ENCODE results near the gene TARS3. TPM values are rescaled to one million over a fixed set of nuclear protein-coding genes. Genes with fewer than 3 reads are reported as not detected.

The TARS3 gene
- total RNA-seq, 4 donors from 2014 or later, result 17.3 to 31.3 (median 27.7) TPM

DNA sequence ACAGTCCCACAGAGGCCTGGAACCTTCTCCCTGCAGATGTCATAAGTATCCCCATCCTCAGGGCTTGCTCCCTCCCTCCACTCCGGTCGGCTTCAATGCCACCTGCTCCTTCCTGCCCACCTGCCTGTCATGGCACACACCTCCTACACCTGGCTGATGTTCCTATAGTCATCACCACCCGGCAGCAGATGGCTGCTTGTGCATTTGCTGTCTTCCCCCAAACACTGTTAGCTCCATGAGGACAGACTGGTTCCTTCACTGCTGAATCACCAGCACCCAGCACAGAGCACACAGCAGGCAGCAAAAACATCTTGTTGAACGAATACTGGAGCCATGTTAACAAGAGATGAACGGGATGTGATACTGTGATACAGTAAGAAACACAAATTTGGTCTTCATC, 14.8 kb downstream of the TARS3 start:
- TF ChIP-seq, protein P1, sequence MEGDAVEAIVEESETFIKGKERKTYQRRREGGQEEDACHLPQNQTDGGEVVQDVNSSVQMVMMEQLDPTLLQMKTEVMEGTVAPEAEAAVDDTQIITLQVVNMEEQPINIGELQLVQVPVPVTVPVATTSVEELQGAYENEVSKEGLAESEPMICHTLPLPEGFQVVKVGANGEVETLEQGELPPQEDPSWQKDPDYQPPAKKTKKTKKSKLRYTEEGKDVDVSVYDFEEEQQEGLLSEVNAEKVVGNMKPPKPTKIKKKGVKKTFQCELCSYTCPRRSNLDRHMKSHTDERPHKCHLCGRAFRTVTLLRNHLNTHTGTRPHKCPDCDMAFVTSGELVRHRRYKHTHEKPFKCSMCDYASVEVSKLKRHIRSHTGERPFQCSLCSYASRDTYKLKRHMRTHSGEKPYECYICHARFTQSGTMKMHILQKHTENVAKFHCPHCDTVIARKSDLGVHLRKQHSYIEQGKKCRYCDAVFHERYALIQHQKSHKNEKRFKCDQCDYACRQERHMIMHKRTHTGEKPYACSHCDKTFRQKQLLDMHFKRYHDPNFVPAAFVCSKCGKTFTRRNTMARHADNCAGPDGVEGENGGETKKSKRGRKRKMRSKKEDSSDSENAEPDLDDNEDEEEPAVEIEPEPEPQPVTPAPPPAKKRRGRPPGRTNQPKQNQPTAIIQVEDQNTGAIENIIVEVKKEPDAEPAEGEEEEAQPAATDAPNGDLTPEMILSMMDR (IDR thresholded peaks at IDR 0.05; ENCODE audit: low read depth), result no peak

DNA sequence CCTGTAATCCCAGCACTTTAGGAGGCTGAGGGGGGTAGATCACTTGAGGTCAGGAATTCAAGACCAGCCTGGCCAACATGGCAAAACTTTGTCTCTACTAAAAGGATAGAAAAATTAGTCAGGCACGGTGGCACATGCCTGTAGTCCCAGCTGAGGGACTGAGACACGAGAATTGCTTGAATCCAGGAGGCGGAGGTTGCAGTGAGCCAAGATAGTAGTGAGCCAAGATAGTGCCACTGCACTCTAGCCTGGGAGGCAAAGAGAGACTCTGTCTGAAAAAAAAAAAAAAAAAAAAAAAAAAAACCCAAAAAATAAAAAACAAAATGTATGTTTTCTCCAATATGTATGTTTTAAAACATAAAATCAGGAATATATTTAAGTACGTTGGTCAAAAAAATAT, 16.3 kb downstream of the TARS3 start:
- TF ChIP-seq, protein P1 (IDR thresholded peaks at IDR 0.05; ENCODE audit: low read depth), result no peak

DNA sequence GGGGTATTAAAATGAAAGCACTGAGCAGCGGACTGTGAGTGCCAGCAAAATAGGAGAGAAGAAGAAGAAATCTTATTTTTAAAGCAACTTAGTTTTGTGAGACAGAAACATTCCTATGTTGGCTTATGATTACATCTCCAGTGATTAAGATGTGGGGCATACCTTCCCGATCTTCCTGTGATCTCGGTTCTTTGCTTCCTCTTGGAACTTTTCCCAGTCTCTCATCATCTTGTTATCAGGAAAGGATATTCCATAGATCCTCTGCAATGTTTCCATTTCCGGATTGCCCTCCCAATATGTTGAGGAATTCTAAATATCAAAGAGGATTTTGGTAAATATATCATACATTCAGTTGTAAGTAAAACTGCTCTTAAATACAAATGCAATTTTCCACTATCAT, 22.2 kb downstream of the TARS3 start:
- TF ChIP-seq, protein P1 (IDR thresholded peaks at IDR 0.05; ENCODE audit: low read depth), result no peak

DNA sequence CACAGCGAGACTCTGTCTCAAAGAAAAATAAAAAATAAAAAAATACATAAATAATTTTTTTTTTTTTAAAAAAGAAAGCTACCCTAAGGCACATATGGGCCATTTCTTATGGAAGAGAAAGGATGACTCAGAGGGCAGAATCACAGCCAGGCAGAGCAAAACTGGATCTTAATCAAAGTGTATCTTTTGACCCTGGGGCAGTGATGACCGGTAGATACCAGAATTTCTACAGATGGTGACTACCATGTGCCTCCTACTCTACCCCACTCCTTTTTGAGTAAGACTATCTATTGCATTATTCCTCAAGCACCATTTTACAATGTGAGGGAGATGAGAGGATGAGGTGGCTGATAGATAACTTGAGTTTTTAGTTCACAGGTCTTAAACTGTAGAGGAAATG, 26.0 kb downstream of the TARS3 start:
- TF ChIP-seq, protein P1 (IDR thresholded peaks at IDR 0.05; ENCODE audit: low read depth), result no peak

DNA sequence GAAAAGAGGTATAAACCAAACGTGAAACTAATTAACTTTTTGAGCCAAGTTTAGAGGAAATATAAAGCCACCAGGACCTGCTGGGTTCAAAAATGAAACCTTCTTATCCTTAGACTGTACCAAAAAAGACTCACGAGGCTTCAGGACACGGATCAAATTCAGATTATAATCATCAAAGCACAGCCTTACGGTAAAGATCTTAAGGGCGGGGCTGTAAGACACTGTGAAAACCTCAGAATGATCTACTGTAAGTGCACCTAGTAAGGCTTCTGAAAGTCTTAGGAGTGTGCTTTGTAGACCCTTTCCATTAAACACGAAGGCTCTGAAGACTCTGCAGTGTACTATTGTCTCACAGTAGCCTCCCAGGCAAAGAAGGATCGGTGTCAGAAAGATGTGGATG, 26.8 kb downstream of the TARS3 start:
- TF ChIP-seq, protein P1 (IDR thresholded peaks at IDR 0.05; ENCODE audit: low read depth), result no peak

DNA sequence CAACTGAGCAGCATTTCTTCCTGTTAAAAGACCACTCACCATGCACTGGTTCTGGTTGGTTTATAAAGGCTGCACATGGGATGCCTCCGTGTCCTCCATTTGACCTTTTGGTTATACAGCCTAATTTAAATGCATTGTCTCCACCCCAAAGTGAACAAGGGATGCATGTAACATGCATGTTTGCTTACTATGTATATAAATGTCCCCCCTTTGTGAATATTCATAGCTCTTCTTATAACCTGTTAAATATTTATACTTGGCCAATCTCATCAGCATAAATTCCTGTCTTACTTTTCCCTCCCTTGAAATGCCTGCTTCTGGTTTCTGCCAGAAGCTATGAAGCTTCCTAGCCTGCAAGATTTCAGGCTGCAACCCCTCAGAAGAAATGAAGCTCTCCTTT, 27.4 kb downstream of the TARS3 start:
- TF ChIP-seq, protein P1 (IDR thresholded peaks at IDR 0.05; ENCODE audit: low read depth), result no peak

DNA sequence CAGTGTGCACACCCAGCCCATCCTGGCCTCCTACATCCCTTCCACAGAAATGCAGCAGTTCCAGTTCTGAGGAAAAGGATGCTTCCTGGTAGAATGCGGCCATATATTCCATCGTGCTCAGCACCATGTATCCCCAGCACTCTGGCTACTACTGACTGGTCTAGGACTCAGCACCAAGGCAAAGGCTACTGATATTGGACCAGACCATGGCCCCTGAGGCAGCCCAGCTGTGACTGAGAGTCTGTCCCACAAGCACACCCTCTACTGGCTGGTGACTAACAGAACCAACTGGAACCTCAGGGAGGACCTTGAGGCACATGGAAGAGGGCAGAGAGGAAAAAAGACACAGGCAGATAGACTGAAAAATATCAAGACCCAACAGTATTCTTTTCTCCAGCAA, 30.0 kb downstream of the TARS3 start:
- TF ChIP-seq, protein P1 (IDR thresholded peaks at IDR 0.05; ENCODE audit: low read depth), result no peak

Data from subcutaneous adipose tissue (tissue), 4 donors.